NB4 (cell line): ENCODE results near the gene ZNF705A.
"Not testable (repeated sequence)": the region's sequence is repeated elsewhere in the genome, so short reads cannot be mapped to it uniquely, and the experiment has no call there.

Source experiments
- DNase-seq: peaks from one replicate; pipeline ENCODE4 v3.0.0; 2010; ENCODE audit warnings: low read depth
- H3K4me3 ChIP-seq: one replicate; pipeline ENCODE4 v1.5.1; 2011; ENCODE audit warnings: mild to moderate bottlenecking, low read depth, low read length, moderate library complexity
- CTCF ChIP-seq: IDR thresholded peaks from one replicate; pipeline ENCODE4 v1.5.1; 2012; ENCODE audit warnings: low read depth, low read length
- MAX ChIP-seq: IDR thresholded peaks from 2 replicates; pipeline ENCODE4 v1.6.1; 2011; ENCODE audit warnings: low read depth, low read length
- MYC ChIP-seq: IDR thresholded peaks from 2 replicates; pipeline ENCODE4 v1.6.1; 2011; ENCODE audit warnings: low read depth, low read length
- POLR2A ChIP-seq: IDR thresholded peaks from 2 replicates; pipeline ENCODE4 v1.6.1; 2011; ENCODE audit warnings: mild to moderate bottlenecking; ENCODE audit not compliant: insufficient read length; ENCODE audit errors: extremely low read depth

Gene ZNF705A

GRCh38 chr12:8141647-8142046 is 15.2 kb upstream of the ZNF705A start:
- not testable (repeated sequence) for DNase-seq, H3K4me3 ChIP-seq

- H3K4me3 ChIP-seq, result no peak overlapping the region
- no peak for DNase-seq
- TF ChIP-seq POLR2A, result no peak
- TF ChIP-seq MYC, result no peak
- TF ChIP-seq CTCF, result no peak
- TF ChIP-seq MAX, result no peak
Observed at GRCh38 chr12:8143261-8143660, 13.6 kb upstream of the ZNF705A start.

- TF ChIP-seq MAX, result no peak
- no peak for TF ChIP-seq MYC
- no peak overlapping the region for H3K4me3 ChIP-seq
- DNase-seq, result no peak
Observed at GRCh38 chr12:8145754-8146441, 10.9 kb upstream of the ZNF705A start.

GRCh38 chr12:8146442-8146771 is 10.4 kb upstream of the ZNF705A start:
- no peak for DNase-seq
- H3K4me3 ChIP-seq, result no peak overlapping the region

GRCh38 chr12:8154526-8154925 is 2.3 kb upstream of the ZNF705A start:
- TF ChIP-seq MAX, result no peak
- no peak for TF ChIP-seq CTCF
- no peak for TF ChIP-seq POLR2A
- no peak for TF ChIP-seq MYC
- H3K4me3 ChIP-seq, result no peak overlapping the region
- no peak for DNase-seq

More at GRCh38 chr12:8146442-8146771, 10.4 kb upstream of the ZNF705A start:
- TF ChIP-seq MYC (no peak), MAX (no peak), CTCF (no peak), POLR2A (no peak)

- TF ChIP-seq MYC (no peak), MAX (no peak), CTCF (no peak), POLR2A (no peak)
- H3K4me3 ChIP-seq, result no peak overlapping the region
- no peak for DNase-seq
Observed at GRCh38 chr12:8156416-8156815, 399 bp upstream of the ZNF705A start.
